HG03060 (cell line): Measurements from ENCODE around the gene CDH12.

Source experiments
- ATAC-seq: cut with Tn5 transposase; IDR thresholded peaks from one replicate; pipeline ENCODE4 v1.9.1; 2021; ENCODE audit warnings: low read depth, moderate number of reproducible peaks; ENCODE audit not compliant: unreplicated experiment

The CDH12 gene

GRCh38 chr5:21882074-21882745 lies 970.9 kb downstream of the CDH12 start:
- ATAC-seq = no peak

- no peak for ATAC-seq
Measured at GRCh38 chr5:21880164-21880563, 973.0 kb downstream of the CDH12 start.

GRCh38 chr5:21862986-21863385 lies 990.2 kb downstream of the CDH12 start:
- no peak for ATAC-seq

- no peak for ATAC-seq
Measured at GRCh38 chr5:21858441-21858840, 994.7 kb downstream of the CDH12 start.

GRCh38 chr5:21856987-21857386 lies 996.2 kb downstream of the CDH12 start:
- no peak for ATAC-seq

GRCh38 chr5:21847300-21847699 lies 1005.8 kb downstream of the CDH12 start:
- no peak for ATAC-seq

- ATAC-seq = no peak
Measured at GRCh38 chr5:21844960-21845359, 1008.2 kb downstream of the CDH12 start.

- ATAC-seq = no peak
Measured at GRCh38 chr5:21834863-21835262, 1018.3 kb downstream of the CDH12 start.

- ATAC-seq = peak; percentile 86
Measured at GRCh38 chr5:21831145-21831787, 1021.9 kb downstream of the CDH12 start.

- ATAC-seq = no peak
Measured at GRCh38 chr5:21826884-21827283, 1026.3 kb downstream of the CDH12 start.

GRCh38 chr5:21823588-21823987 lies 1029.6 kb downstream of the CDH12 start:
- no peak for ATAC-seq

- ATAC-seq = no peak
Measured at GRCh38 chr5:21823076-21823574, 1030.0 kb downstream of the CDH12 start.

GRCh38 chr5:21820527-21820926 lies 1032.6 kb downstream of the CDH12 start:
- ATAC-seq = no peak

GRCh38 chr5:21818370-21818720 lies 1034.8 kb downstream of the CDH12 start:
- no peak for ATAC-seq

- no peak for ATAC-seq
Measured at GRCh38 chr5:21817668-21818369, 1035.3 kb downstream of the CDH12 start.

- ATAC-seq = no peak
Measured at GRCh38 chr5:21810737-21811316, 1042.3 kb downstream of the CDH12 start.

GRCh38 chr5:21809611-21810010 lies 1043.5 kb downstream of the CDH12 start:
- no peak for ATAC-seq

- ATAC-seq = no peak
Measured at GRCh38 chr5:21807953-21808352, 1045.2 kb downstream of the CDH12 start.

GRCh38 chr5:21806943-21807342 lies 1046.2 kb downstream of the CDH12 start:
- ATAC-seq = no peak

GRCh38 chr5:21806271-21806670 lies 1046.9 kb downstream of the CDH12 start:
- no peak for ATAC-seq

- no peak for ATAC-seq
Measured at GRCh38 chr5:21802869-21803490, 1050.2 kb downstream of the CDH12 start.
